ENCODE measurements around the gene ELF2.
A peak's percentile ranks its signal among the peaks of the same experiment; 100 is the strongest.
"Not testable (repeated sequence)": the region's sequence is repeated elsewhere in the genome, so short reads cannot be mapped to it uniquely, and the experiment has no call there.

Gene ELF2

DNA sequence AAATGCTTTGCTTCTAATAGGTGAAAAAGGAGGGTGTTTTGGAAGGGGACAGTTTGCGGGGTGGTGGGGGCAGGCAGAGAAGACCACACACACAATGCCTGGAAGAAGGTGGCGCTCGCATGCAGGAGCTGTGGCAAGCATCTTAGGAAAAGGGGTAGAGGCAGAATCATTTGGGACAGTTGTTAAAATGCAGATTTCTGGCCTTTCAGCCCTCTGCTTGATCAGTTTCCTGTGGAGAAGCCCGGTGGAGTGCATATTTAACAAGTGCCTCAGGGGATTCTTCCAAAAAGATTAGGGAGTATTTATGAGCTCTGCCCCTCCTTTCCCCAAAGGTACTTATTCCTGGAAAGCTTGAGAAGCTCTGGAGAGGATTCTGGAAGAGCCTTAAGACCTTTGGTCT is 156.6 kb downstream of the ELF2 start:
- no peak for DNase-seq (ENCODE audit: low read depth)

DNA sequence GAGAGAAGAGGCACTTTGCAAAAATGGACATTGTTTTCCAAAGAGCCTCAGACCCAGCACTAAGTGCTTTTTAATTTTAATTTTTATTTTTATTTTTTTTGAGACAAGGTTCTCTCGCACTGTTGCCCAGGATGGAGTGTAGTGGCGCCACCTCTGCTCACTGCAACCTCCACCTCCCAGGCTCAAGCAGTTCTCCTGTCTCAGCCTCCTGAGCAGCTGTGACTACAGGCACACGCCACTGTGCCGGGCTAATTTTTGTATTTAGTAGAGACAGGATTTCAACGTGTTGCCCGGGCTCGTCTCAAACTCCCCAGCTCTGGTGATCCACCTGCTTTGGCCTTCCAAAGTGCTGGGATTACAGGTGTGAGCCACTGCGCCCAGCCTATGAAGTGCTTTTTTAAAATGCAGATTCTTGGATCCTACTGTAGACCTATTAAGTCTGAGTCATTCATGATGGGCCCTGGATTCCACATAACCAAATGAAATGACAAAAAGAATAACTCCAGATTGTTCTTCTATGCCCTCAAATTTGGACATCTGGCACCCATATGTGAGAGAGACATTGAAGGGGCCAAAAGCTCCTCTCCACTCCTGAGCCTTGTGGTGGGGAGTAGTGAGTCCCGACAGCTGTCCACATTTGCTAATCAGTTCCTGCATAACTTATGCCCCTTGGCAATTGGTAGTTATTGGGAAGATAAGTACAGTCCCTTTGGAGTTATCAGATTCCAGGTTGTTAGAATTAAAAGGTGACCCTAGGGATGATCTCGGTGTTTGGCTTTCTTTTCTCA is 157.9 kb downstream of the ELF2 start:
- DNase-seq (ENCODE audit: low read depth) = no peak

GRCh38 chr4:139018501-139018900 is 158.5 kb downstream of the ELF2 start:
- DNase-seq (ENCODE audit: low read depth) = no peak

GRCh38 chr4:139017861-139018260 is 159.2 kb downstream of the ELF2 start:
- DNase-seq (ENCODE audit: low read depth) = no peak

- peak; percentile 52 for DNase-seq (ENCODE audit: low read depth)
Observed at GRCh38 chr4:139015948-139016471, 161.0 kb downstream of the ELF2 start.

DNA sequence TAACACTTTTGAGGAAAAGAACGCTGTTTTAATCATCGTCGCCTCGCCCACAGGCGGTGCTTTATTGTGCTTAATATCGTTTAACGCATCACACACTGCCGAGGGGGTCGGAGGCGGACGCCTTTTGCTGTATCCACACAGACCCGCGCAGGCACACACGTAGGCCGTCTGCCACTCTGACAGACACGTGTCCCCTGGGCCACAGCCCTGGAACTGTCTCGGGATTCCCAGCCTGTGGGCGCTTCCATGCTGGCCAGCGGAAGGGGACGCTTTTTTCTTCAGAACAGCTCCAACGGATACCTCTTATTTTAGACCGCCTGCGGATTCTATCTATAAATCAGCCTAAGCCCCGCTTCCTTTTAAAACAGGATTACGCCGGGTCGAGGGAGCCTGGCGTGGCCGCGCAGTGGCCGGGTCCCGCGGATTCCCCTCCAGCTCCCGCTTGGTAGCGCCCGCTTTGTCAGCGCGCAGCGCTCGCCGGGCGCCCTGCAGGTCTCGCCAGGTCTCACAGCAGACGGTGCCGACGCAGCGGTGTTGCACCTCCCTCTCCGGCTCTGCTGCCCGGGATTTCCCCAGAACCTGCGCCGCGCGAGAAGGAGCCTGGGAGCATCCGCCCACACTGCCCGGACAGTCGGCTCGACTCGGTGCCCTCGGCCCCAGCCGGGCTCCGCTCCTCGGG is 161.6 kb downstream of the ELF2 start, which contains the start of gene NOCT:
TSS of gene NOCT (plus strand) at position 513 of the 679 bp plus-strand sequence. CDS start 201 bp downstream, outside the sequence.
- peak; percentile 94 for DNase-seq (ENCODE audit: low read depth)

DNA sequence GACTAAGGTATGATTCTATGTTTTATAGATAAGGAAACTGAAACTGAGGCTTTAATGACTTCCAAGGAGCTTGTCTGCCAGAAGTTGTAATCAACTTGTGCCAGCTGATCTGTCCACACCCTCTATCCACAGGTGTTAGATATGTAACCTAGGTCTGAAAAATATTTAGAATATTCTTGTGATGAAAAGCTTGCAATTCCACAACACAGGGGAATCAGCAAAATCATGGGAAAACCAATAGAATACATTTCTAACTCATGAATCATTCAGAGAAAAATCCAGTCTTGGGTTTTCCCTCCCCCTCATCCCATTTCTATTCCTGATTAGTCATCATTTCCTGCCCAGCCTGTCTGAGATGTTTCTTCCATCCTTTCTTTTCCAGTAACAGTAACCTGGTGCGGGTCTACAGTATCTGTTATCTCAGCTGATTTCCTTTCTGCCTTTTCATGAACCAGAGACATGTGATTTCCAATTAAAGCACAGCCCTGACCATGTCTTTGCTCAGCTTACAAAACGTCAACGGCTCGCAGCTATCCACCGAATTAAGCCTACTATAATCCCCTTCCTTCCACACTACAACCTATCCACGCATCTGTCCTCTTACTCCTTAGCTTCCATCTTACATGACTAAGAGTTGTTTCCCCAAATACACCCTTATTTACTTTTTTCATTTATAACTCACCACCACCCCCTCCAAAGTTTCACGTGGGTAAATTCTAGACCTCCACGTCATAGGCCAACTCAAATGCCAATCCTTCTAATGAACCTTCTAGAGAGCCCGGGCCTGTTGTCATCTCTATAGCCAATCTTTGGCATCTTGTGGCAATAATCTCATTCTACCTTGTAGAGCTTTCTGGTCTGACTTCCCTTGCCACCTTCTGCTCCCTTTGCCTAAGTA is 162.4 kb downstream of the ELF2 start:
- no peak for DNase-seq (ENCODE audit: low read depth)

GRCh38 chr4:139011225-139011950 is 165.6 kb downstream of the ELF2 start:
- DNase-seq (ENCODE audit: low read depth) = no peak

- no peak for DNase-seq (ENCODE audit: low read depth)
Observed at GRCh38 chr4:139009702-139010101, 167.3 kb downstream of the ELF2 start.

DNA sequence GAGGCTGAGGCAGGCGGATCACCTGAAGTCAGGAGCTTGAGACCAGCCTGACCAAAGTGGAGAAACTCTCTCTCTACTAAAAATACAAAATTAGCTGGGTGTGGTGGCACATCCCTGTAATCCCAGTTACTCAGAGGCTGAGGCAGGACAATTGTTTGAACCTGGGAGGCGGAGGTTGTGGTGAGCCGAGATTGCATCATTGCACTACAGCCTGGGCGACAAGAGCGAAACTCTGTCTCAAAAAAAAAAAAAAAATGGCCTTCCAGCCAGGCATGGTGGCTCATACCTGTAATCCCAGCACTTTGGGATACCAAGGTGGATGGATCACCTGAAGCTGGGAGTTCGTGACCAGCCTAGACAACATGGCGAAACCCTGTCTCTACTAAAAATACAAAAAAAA is 168.7 kb downstream of the ELF2 start:
- DNase-seq (ENCODE audit: low read depth) = not testable (repeated sequence)

- no peak for DNase-seq (ENCODE audit: low read depth)
Observed at GRCh38 chr4:139007640-139008039, 169.4 kb downstream of the ELF2 start.

Data from activated T-cell treated with anti-CD3 and anti-CD28 coated beads for 48 hours (primary cell).